Thoracic aorta (tissue), 2 donors: ENCODE data around the gene MAPKAPK2. TPM values are rescaled to one million over a fixed set of nuclear protein-coding genes. Genes with fewer than 3 reads are reported as not detected.

Source experiments
- ATAC-seq: fragments of 150-250 bp; one replicate; pipeline ENCODE4 v1.8.0; 2017; ENCODE audit warnings: low read depth; ENCODE audit not compliant: insufficient number of reproducible peaks, low FRiP score
- DNase-seq: peaks from one replicate; pipeline ENCODE4 v3.0.0-alpha.2; 2020; ENCODE audit warnings: low spot score
- H3K27ac ChIP-seq, 2 donors: fragments of 200-600 bp; sonication (generic); 1 replicate in 1 of 2; 2 replicates in 1 of 2; pipeline ENCODE4 v1.5.1; 2016; ENCODE audit warnings: mild to moderate bottlenecking in 2 of 2, moderate library complexity in 2 of 2
- H3K27me3 ChIP-seq: fragments of 200-600 bp; sonication (generic); replicated peaks from 2 replicates; pipeline ENCODE4 v1.6.0; 2016; ENCODE audit warnings: mild to moderate bottlenecking; ENCODE audit not compliant: insufficient read depth
- H3K36me3 ChIP-seq: fragments of 200-600 bp; sonication (generic); one replicate; pipeline ENCODE4 v1.5.1; 2016
- H3K4me1 ChIP-seq, 2 donors: fragments of 200-600 bp; sonication (generic); 1 replicate in 1 of 2; 2 replicates in 1 of 2; pipeline versions ENCODE4 v1.5.1 to v1.6.0; 2016; ENCODE audit warnings: low read depth in 2 of 2, mild to moderate bottlenecking in 1 of 2; ENCODE audit not compliant: control insufficient read depth in 1 of 2
- H3K4me3 ChIP-seq: fragments of 200-600 bp; sonication (generic); 2 replicates; pipeline ENCODE4 v1.5.1; 2016; ENCODE audit warnings: mild to moderate bottlenecking
- H3K9me3 ChIP-seq: fragments of 200-600 bp; sonication (generic); 2 replicates; pipeline ENCODE4 v1.5.1; 2016
- total RNA-seq, 2 donors: library from RNA; depleted of rRNA; stranded (reverse); fragments of >200 nt; gene quantifications; one replicate each; pipeline versions ENCODE4 v1.1.0 to v1.2.3, GENCODE V29; 2016
- TF ChIP-seq, protein P1 (sequence below): fragments of 200-600 bp; sonication (generic); IDR thresholded peaks from one replicate; pipeline ENCODE4 v1.5.1; 2019; ENCODE audit warnings: antibody characterized with exemption

The MAPKAPK2 gene
- total RNA-seq, 2 donors from 2014 or later = 80.7 to 89.2 TPM

DNA sequence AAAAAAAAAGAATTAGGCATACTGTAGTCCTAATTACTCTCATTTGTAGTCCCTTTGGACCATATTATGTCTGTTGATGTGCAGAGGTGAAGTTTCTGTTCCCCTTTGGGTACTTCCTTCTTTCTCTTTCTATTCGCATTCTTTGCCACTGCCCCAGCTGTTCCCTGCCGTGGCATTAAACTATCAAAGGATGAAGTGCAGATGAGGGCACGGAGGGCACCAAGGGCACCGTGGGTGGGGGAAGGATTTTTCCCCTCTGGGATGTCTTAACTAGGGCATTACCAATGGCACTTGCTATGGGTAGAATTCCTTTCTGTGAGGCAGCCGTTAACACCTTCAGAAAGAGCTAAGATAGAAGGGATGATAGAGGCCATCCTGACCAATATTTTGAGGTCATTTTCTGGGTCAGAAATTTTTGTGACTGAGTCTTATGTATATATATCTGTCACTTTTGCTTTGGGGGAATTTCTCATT, 4.9 kb upstream of the MAPKAPK2 start:
- H3K9me3 ChIP-seq = no peaks in the 10 kb centered on the region
- DNase-seq (no peak), ATAC-seq (no peak)
- H3K27ac ChIP-seq = no peak overlapping the region
- H3K4me3 ChIP-seq = no peak overlapping the region
- TF ChIP-seq, protein P1, sequence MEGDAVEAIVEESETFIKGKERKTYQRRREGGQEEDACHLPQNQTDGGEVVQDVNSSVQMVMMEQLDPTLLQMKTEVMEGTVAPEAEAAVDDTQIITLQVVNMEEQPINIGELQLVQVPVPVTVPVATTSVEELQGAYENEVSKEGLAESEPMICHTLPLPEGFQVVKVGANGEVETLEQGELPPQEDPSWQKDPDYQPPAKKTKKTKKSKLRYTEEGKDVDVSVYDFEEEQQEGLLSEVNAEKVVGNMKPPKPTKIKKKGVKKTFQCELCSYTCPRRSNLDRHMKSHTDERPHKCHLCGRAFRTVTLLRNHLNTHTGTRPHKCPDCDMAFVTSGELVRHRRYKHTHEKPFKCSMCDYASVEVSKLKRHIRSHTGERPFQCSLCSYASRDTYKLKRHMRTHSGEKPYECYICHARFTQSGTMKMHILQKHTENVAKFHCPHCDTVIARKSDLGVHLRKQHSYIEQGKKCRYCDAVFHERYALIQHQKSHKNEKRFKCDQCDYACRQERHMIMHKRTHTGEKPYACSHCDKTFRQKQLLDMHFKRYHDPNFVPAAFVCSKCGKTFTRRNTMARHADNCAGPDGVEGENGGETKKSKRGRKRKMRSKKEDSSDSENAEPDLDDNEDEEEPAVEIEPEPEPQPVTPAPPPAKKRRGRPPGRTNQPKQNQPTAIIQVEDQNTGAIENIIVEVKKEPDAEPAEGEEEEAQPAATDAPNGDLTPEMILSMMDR = no peak
- no peaks in the 10 kb centered on the region for H3K36me3 ChIP-seq
- no peaks in the 10 kb centered on the region for H3K27me3 ChIP-seq
- H3K4me1 ChIP-seq = peaks cover 9 to 19% of the 10 kb centered on the region in 2 donors

DNA sequence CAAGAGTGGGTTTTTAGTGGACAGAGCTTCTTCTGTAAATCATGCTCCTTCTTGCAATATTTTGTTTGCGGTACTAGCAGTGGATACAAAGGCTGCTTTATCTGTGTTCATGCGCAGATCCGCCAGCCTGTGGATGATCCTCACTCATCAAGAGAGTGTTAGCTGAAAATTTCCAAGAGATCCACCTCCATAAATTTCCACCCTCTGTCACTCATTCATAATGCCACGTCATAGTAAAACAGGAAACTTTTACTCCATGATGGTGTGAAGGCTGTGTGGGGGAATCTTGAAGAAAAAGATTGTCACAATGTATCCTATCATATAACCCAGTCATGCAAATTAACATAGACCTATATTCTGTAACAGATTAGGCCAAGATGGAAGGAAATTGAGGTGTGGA, 4.4 kb upstream of the MAPKAPK2 start:
- Histone ChIP-seq H3K4me1 (peaks cover 4 to 14% of the 10 kb centered on the region in 2 donors), H3K27me3 (no peaks in the 10 kb centered on the region), H3K4me3 (no peak overlapping the region), H3K36me3 (no peaks in the 10 kb centered on the region), H3K27ac (no peak overlapping the region), H3K9me3 (no peaks in the 10 kb centered on the region)
- TF ChIP-seq, protein P1 = no peak
- DNase-seq (no peak), ATAC-seq (no peak)

DNA sequence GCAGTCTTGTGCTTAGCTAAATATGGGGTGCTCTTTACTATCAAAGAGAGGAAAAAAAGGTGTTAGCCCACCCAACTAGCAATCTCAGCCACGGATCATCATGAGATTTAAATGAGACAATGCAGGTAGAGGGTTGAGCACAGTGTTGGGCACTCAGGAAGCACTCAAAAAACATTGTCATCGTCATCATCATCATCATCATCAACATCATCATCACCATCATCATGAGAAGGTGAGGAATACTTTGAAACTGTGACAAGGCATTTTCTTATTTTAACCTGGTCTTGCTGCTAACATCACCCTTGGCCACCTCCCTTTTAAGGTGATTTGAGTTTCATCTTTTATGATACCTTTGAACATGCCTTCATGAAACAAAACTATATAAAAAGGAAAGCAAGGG, 3.3 kb upstream of the MAPKAPK2 start:
- Histone ChIP-seq H3K9me3 (no peaks in the 10 kb centered on the region), H3K4me1 (peaks cover 0 to 9% of the 10 kb centered on the region in 2 donors), H3K36me3 (no peaks in the 10 kb centered on the region), H3K4me3 (no peak overlapping the region), H3K27ac (no peak overlapping the region), H3K27me3 (no peaks in the 10 kb centered on the region)
- TF ChIP-seq, protein P1 = no peak
- DNase-seq (no peak), ATAC-seq (no peak)

DNA sequence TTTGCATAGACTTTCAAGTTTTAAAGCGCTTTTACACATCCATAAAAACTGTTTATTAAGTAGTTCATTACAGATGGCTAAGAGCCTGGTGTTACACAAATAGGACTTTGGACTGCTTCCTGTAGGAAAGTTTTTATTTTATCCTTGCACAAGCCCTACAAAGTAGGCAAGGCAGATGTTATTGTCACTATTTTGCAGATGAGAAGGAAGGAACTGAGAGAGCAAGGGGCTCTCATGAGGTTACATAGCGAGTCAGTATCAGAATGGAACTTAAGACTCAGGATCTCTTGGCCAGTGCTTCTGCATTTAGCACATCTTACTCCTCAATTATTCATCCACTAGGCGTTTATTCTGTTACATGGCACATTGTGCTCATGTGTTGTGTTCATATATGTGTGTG, 2.6 kb upstream of the MAPKAPK2 start:
- no peak for DNase-seq
- Histone ChIP-seq H3K4me1 (peaks cover 5 to 16% of the 10 kb centered on the region in 2 donors), H3K27ac (no peak overlapping the region), H3K9me3 (no peaks in the 10 kb centered on the region), H3K36me3 (no peaks in the 10 kb centered on the region), H3K27me3 (no peaks in the 10 kb centered on the region), H3K4me3 (no peak overlapping the region)
- TF ChIP-seq, protein P1 = no peak
- no peak for ATAC-seq

DNA sequence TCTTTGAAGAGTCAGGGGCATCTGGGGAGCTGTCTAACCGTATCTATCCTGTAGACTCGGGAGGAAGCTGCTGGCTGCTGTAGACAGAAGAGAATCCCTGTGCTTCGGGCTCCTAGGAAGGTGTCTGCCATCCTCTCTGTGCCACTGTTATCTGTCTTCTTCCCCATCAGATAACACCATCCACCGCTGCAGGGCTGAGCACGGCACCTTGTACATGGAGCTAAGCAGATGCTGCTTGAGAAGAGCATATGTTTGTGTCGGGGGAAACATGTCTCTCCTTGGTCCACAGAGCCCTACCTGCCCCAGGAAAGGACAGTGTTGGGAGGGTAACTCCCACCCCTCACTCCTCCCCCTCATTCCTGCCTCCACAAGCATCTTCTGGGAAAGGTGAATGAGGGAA, 1.4 kb upstream of the MAPKAPK2 start:
- Histone ChIP-seq H3K4me1 (peaks cover 17 to 28% of the 10 kb centered on the region in 2 donors), H3K4me3 (no peak overlapping the region), H3K27ac (no peak overlapping the region), H3K36me3 (no peaks in the 10 kb centered on the region), H3K27me3 (no peaks in the 10 kb centered on the region), H3K9me3 (no peaks in the 10 kb centered on the region)
- no peak for ATAC-seq
- no peak for DNase-seq
- TF ChIP-seq, protein P1 = no peak
